IMR-90 (cell line): ENCODE measurements around the gene FAM171A1. TPM values are rescaled to one million over a fixed set of nuclear protein-coding genes. Genes with fewer than 3 reads are reported as not detected.

Experiments
- ATAC-seq: fragments of 200-7000 bp; cut with Tn5 transposase; 2 replicates; pipeline ENCODE4 v1.9.1; 2020; ENCODE audit warnings: low read depth, mild to moderate bottlenecking, moderate library complexity
- BruUV-seq: library from RNA; stranded (reverse); fragments of 400-500 nt; replicated peaks from 2 replicates; lab custom pipeline; 2021; lab: Mats Ljungman, UMichigan
- CTCF ChIA-PET: fragments of 300-600 bp; formaldehyde crosslinking; extraction: SDS; loops from one replicate; lab custom pipeline; 2021; ENCODE audit warnings: antibody characterized with exemption; lab: Yijun Ruan, JAX
- POLR2A ChIA-PET: fragments of 300-600 bp; sonication (Branson Sonifier 250); formaldehyde crosslinking; loops from one replicate; lab custom pipeline; 2022; ENCODE audit warnings: antibody characterized with exemption; ENCODE audit not compliant: unreplicated experiment; lab: Charles Lee
- DNase-seq: peaks from one replicate; pipeline ENCODE4 v3.0.0; 2013
- H2AFZ ChIP-seq: replicated peaks from 2 replicates; pipeline ENCODE3; 2013; ENCODE audit warnings: low read length, mild to moderate bottlenecking; ENCODE audit not compliant: poor library complexity
- H2AK5ac ChIP-seq: 2 replicates; pipeline ENCODE4 v1.6.1; 2013; ENCODE audit warnings: low read depth, low read length, inconsistent platforms
- H2AK9ac ChIP-seq: replicated peaks from 2 replicates; pipeline ENCODE3; 2013; ENCODE audit warnings: mild to moderate bottlenecking, low read depth, low read length, moderate library complexity; ENCODE audit not compliant: poor library complexity
- H2BK120ac ChIP-seq: 2 replicates; pipeline ENCODE4 v1.6.1; 2013; ENCODE audit warnings: low read depth, low read length, inconsistent platforms
- H2BK15ac ChIP-seq: 3 replicates; pipeline ENCODE4 v1.6.1; 2013; ENCODE audit warnings: low read depth, low read length, inconsistent platforms
- H2BK20ac ChIP-seq: 2 replicates; pipeline ENCODE4 v1.6.1; 2013; ENCODE audit warnings: low read depth, mild to moderate bottlenecking, inconsistent platforms, low read length, moderate library complexity
- H2BK5ac ChIP-seq: 2 replicates; pipeline ENCODE4 v1.6.1; 2013; ENCODE audit warnings: mild to moderate bottlenecking, low read depth, low read length, inconsistent platforms; ENCODE audit not compliant: poor library complexity, severe bottlenecking
- H3K14ac ChIP-seq: replicated peaks from 2 replicates; pipeline ENCODE4 v1.6.1; 2013; ENCODE audit warnings: low read depth, low read length, inconsistent platforms
- H3K18ac ChIP-seq: 2 replicates; pipeline ENCODE4 v1.6.1; 2013; ENCODE audit warnings: low read depth, low read length, control low read depth
- H3K23ac ChIP-seq: 2 replicates; pipeline ENCODE4 v1.6.1; 2013; ENCODE audit warnings: low read depth, low read length, inconsistent platforms
- H3K27ac ChIP-seq: 2 replicates; pipeline ENCODE4 v1.5.1; 2013; ENCODE audit warnings: mild to moderate bottlenecking, control low read depth, low read length; ENCODE audit not compliant: insufficient read depth
- H3K27me3 ChIP-seq: 2 replicates; pipeline ENCODE4 v1.6.1; 2013; ENCODE audit warnings: low read length; ENCODE audit not compliant: control insufficient read depth, insufficient read depth
- H3K36me3 ChIP-seq: 2 replicates; pipeline ENCODE4 v1.6.1; 2013; ENCODE audit warnings: low read length, mixed read lengths; ENCODE audit not compliant: control insufficient read depth, insufficient read depth
- H3K4ac ChIP-seq: 2 replicates; pipeline ENCODE4 v1.6.1; 2013; ENCODE audit warnings: low read depth, low read length, inconsistent platforms
- H3K4me1 ChIP-seq: 2 replicates; pipeline ENCODE4 v1.6.1; 2013; ENCODE audit warnings: low read length, mixed read lengths; ENCODE audit not compliant: control insufficient read depth, insufficient read depth
- H3K4me2 ChIP-seq: 2 replicates; pipeline ENCODE4 v1.6.1; 2013; ENCODE audit warnings: low read depth, mild to moderate bottlenecking, control low read depth, low read length, moderate library complexity
- H3K4me3 ChIP-seq: 2 replicates; pipeline ENCODE4 v1.5.1; 2013; ENCODE audit warnings: low read depth, mild to moderate bottlenecking, control low read depth, low read length, moderate library complexity; ENCODE audit not compliant: insufficient read depth
- H3K56ac ChIP-seq: 2 replicates; pipeline ENCODE4 v1.6.1; 2013; ENCODE audit warnings: low read length, inconsistent platforms; ENCODE audit not compliant: insufficient read depth; ENCODE audit errors: extremely low read depth
- H3K79me1 ChIP-seq, 2 experiments: 2 replicates each; pipeline ENCODE4 v1.6.1; 2013; ENCODE audit warnings: low read length in 2 of 2, inconsistent platforms in 1 of 2, low read depth in 1 of 2
- H3K9ac ChIP-seq: 2 replicates; pipeline ENCODE4 v1.6.1; 2013; ENCODE audit warnings: low read depth, low read length, control low read depth
- H3K9me1 ChIP-seq: 2 replicates; pipeline ENCODE4 v1.6.1; 2013; ENCODE audit warnings: low read length, inconsistent platforms; ENCODE audit not compliant: insufficient read depth
- H3K9me3 ChIP-seq: 2 replicates; pipeline ENCODE4 v1.6.1; 2013; ENCODE audit warnings: low read length; ENCODE audit not compliant: control insufficient read depth, insufficient read depth
- H4K20me1 ChIP-seq: 2 replicates; pipeline ENCODE4 v1.6.1; 2013; ENCODE audit warnings: low read length, inconsistent platforms; ENCODE audit not compliant: insufficient read depth
- H4K5ac ChIP-seq: 2 replicates; pipeline ENCODE4 v1.6.1; 2013; ENCODE audit warnings: mild to moderate bottlenecking, low read depth, low read length, control low read depth
- H4K8ac ChIP-seq, 2 experiments: 2 replicates each; pipeline ENCODE4 v1.6.1; 2013; ENCODE audit warnings: low read depth in 2 of 2, low read length in 2 of 2, control low read depth in 1 of 2, inconsistent platforms in 1 of 2
- H4K91ac ChIP-seq: 2 replicates; pipeline ENCODE4 v1.6.1; 2013; ENCODE audit warnings: low read depth, low read length, inconsistent platforms; ENCODE audit not compliant: insufficient read depth
- BHLHE40 ChIP-seq: fragments of 150-350 bp; IDR thresholded peaks from 2 replicates; pipeline ENCODE4 v1.6.1; 2016; ENCODE audit warnings: mild to moderate bottlenecking, low read depth, low read length
- ELK1 ChIP-seq: fragments of 150-350 bp; IDR thresholded peaks from 2 replicates; pipeline ENCODE4 v1.6.1; 2016; ENCODE audit warnings: low read depth, mild to moderate bottlenecking, low read length, moderate library complexity, borderline replicate concordance
- FOS ChIP-seq: fragments of 150-350 bp; IDR thresholded peaks from 2 replicates; pipeline ENCODE4 v1.6.1; 2016; ENCODE audit warnings: low read depth, low read length
- MAZ ChIP-seq: IDR thresholded peaks from 2 replicates; pipeline ENCODE4 v1.6.1; 2012; ENCODE audit warnings: low read depth, mild to moderate bottlenecking, low read length, improper control_type of control experiment, moderate library complexity, borderline replicate concordance
- NFE2L2 ChIP-seq: fragments of 150-350 bp; IDR thresholded peaks from 2 replicates; pipeline ENCODE4 v1.6.1; 2016; ENCODE audit warnings: low read depth, mild to moderate bottlenecking, low read length
- POLR2A ChIP-seq: IDR thresholded peaks from 2 replicates; pipeline ENCODE4 v1.6.1; 2012; ENCODE audit warnings: mild to moderate bottlenecking, low read depth, low read length
- RCOR1 ChIP-seq: IDR thresholded peaks from 2 replicates; pipeline ENCODE4 v1.6.1; 2012; ENCODE audit warnings: mild to moderate bottlenecking, low read length, improper control_type of control experiment; ENCODE audit not compliant: insufficient replicate concordance
- WGBS, 2 experiments: methylation state at CpG; one replicate each; pipeline versions ENCODE4 v1.1.5 to v1.1.7; 2013; ENCODE audit warnings: missing lambda C conversion rate in 2 of 2; ENCODE audit not compliant: insufficient read length in 1 of 2; ENCODE audit errors: extremely low coverage in 2 of 2; 5-methylcytosine and 5-hydroxymethylcytosine counted together
- dilution Hi-C: fragments of 300-500 bp; cut with HindIII; formaldehyde crosslinking; loops from one replicate; pipeline ENCODE4 v1.14.3; 2018; ENCODE audit warnings: low sequenced_read_pairs; ENCODE audit not compliant: unreplicated experiment
- in situ Hi-C: fragments of 300-500 bp; cut with MboI; formaldehyde crosslinking; loops from 3 replicates; pipeline ENCODE4 v1.14.3; 2019; ENCODE audit warnings: low sequenced_read_pairs, inconsistent platforms, mixed read lengths
- intact Hi-C: fragments of 100-400 bp; cut with micrococcal nuclease; formaldehyde crosslinking; loops from 2 replicates; pipeline ENCODE4 v1.10.0; 2022
- polyA plus RNA-seq, 3 experiments: library from polyadenylated mRNA; depleted of rRNA; stranded (reverse); fragments of >200 nt; gene quantifications; 2 replicates each; pipeline ENCODE4 v1.2.3, GENCODE V29; 2012; ENCODE audit warnings: low replicate concordance in 1 of 3
- total RNA-seq: library from RNA; depleted of rRNA; stranded (reverse); fragments of >200 nt; gene quantifications from 2 replicates; pipeline ENCODE4 v1.2.3, GENCODE V29; 2012

Gene FAM171A1
- total and polyA plus RNA-seq, 2 of the 4 experiments (the other 2 are of a cell fraction) = 20.3 to 30.6 TPM

- no peaks in the 10 kb centered on the region for H3K27me3 ChIP-seq
- no peak for DNase-seq
- TF ChIP-seq FOS (no peak), NFE2L2 (no peak), BHLHE40 (no peak), POLR2A (no peak), ELK1 (no peak), MAZ (no peak), RCOR1 (no peak)
- no TSS peak for BruUV-seq
- H3K9me1 ChIP-seq = no peaks in the 10 kb centered on the region; the same call in 1 of the 2 replicates
- no peak overlapping the region for H2AFZ ChIP-seq
- in situ Hi-C loops = no loop called here
- CTCF ChIA-PET = no interaction called here
- ATAC-seq = no peak
- H2AK9ac ChIP-seq = no peak overlapping the region
- no peak overlapping the region for H3K4me2 ChIP-seq
- no peak overlapping the region for H2AK5ac ChIP-seq
- POLR2A ChIA-PET = no interaction called here
- no peak overlapping the region for H3K56ac ChIP-seq
- no peak overlapping the region for H4K8ac ChIP-seq
- H3K9me3 ChIP-seq = peaks cover 2% of the 10 kb centered on the region; the same call in 1 of the 2 replicates
- H3K4me3 ChIP-seq = no peak overlapping the region
- H3K27ac ChIP-seq = no peak overlapping the region
- no peak overlapping the region for H3K23ac ChIP-seq
- H2BK15ac ChIP-seq = no peak overlapping the region
- H3K14ac ChIP-seq = no peak overlapping the region
- H3K18ac ChIP-seq = no peak overlapping the region
- H3K79me1 ChIP-seq = peaks cover 0 to 4% of the 10 kb centered on the region in 2 experiments; a peak in 3 of 4 replicates
- H3K9ac ChIP-seq = no peak overlapping the region
- H2BK120ac ChIP-seq = no peak overlapping the region
- H4K91ac ChIP-seq = no peak overlapping the region
- 93% methylated on average over 5 of the region's 10 CpGs; no CpG with 5 or more reads in 1 of the 2 experiments for WGBS, 2 experiments
- H3K4me1 ChIP-seq = no peaks in the 10 kb centered on the region
- dilution Hi-C loops = no loop called here
- no peak overlapping the region for H2BK20ac ChIP-seq
- intact Hi-C loops = no loop called here
- peaks cover 2% of the 10 kb centered on the region; the same call in 1 of the 2 replicates for H3K36me3 ChIP-seq
- no peak overlapping the region for H3K4ac ChIP-seq
- no peaks in the 10 kb centered on the region; the same call in 1 of the 2 replicates for H4K20me1 ChIP-seq
- no peak overlapping the region for H2BK5ac ChIP-seq
- H4K5ac ChIP-seq = no peak overlapping the region
Observed at GRCh38 chr10:15267496-15267895, 103.6 kb downstream of the FAM171A1 start.
